ENCODE data around the gene RABEP2.
"Not testable (repeated sequence)": the region's sequence is repeated elsewhere in the genome, so short reads cannot be mapped to it uniquely, and the experiment has no call there.

Gene RABEP2

GRCh38 chr16:28924762-28925385 is at the start of gene RABEP2:
Gene RABEP2 (minus strand): TSS chr16:28925238. CDS start chr16:28925163, 75 bp downstream.
- peak; percentile 95 for DNase-seq

DNA sequence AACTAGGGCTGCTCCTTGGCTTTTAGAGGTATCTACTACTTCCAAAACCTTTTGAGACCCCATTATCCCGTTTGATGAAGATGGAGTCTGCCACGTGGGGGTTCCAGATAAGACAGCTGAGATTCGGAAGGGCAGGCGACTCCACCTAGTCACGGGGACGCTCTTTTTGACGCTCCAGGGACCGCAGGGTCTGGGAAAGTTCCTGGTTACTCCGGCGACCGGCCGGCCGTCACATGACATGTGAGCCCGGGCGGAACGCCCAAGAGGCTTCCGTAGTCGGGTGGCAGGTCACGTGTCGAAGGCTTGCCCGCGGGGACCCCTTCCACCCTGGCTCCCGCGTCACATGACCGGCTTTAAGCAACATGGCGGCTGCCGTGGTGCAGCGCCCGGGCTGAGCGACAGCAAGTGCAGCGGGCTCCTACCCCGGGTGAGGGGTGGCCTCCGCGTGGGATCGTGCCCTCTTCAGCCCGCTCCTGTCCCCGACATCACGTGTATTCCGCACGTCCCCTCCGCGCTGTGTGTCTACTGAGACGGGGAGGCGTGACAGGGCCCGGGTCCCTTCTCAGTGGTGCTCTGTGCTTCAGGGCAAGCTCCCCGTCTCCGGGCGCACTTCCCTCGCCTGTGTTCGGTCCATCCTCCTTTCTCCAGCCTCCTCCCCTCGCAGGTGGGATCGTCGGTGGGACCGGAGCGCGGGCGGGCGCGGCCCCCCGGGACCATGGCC is 49.6 kb upstream of the RABEP2 start, which contains the start of gene SPNS1:
Gene SPNS1 (plus strand): TSS at position 342 of the 721 bp plus-strand sequence. CDS start 374 bp downstream, at position 716.
- peak; percentile 92 for DNase-seq

- peak; percentile 21 for DNase-seq
These were observed 49.0 kb upstream of the RABEP2 start for GRCh38 chr16:28974007-28974436.

GRCh38 chr16:28969696-28970095 is 44.7 kb upstream of the RABEP2 start:
- not testable (repeated sequence) for DNase-seq

- DNase-seq: no peak
These were observed 42.1 kb upstream of the RABEP2 start for GRCh38 chr16:28967156-28967555.

DNA sequence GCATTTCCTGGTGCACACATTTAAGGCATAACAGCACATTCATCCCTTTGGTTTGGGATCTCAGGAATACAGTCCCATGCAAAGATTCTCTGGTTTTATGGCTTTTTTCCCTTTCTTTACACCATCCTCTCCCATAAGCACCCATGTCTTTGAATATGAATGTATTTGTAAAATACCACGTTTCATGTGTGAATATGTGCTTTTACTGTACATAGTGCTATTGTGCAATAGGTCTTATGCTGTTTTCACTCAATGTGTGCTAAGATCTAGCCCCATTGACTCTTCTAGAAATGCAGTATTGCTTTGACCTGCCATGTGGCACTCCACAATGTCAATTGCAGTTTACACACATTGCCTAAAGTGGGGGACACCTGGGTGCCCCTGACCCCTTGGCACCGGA is 39.5 kb upstream of the RABEP2 start:
- DNase-seq: no peak

DNA sequence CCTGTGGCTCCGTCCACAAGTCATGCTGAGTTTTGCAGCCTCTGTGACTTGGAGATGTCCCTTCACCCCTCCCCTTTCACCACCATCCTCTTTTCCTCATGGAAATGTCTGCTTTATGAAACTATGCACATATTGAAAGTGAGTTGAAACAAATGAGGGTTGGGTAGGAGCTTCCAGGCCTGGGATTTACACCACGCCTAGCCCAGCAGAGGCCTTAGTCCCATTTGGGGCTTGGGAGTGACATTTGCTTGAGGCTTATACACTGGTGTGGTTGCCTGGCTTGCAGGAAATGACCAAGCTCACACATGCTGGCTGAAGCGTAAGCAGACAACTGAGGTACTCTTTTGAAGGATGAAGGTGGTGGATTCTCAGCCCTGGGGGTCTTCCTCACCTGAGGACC is 39.0 kb upstream of the RABEP2 start:
- DNase-seq: no peak

GRCh38 chr16:28958836-28959235 is 33.8 kb upstream of the RABEP2 start:
- DNase-seq: no peak

- no peak for DNase-seq
These were observed 33.2 kb upstream of the RABEP2 start for GRCh38 chr16:28958216-28958615.

DNA sequence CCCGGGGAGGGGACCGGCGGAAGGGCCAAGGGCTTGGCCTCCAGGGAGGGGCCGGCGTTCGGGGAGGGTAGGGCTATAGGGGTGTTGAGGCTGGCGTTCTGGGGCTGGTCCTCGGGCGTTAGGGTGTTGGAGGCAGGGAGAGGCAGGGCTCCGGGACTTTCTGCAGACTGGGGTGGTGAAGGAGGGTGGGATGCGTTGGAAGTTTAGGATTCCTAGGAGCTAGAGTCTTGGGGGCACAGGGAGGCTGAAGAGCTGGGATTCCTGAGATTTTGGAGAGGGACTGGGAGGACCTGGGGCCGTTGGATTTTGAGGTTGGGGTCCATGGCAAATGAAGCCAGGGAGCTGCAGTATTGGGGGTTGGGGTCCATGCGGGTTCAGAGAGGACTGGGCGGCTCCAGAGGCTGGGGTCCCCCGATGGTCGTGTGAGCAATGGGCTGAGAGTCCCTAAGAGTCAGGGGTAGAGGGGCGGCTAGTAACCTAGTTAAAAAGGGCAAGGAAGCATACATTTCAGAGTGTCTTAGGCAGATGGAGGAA is 26.4 kb upstream of the RABEP2 start:
- no peak for DNase-seq

- DNase-seq: peak; percentile 100
These were observed 25.8 kb upstream of the RABEP2 start, which contains the start of gene NFATC2IP for GRCh38 chr16:28950648-28951409. Gene NFATC2IP (plus strand): TSS chr16:28950937. CDS start chr16:28951012, 75 bp downstream.

GRCh38 chr16:28946681-28947080 is 21.6 kb upstream of the RABEP2 start:
- DNase-seq: no peak

GRCh38 chr16:28943281-28943680 is 18.2 kb upstream of the RABEP2 start:
- no peak for DNase-seq

DNA sequence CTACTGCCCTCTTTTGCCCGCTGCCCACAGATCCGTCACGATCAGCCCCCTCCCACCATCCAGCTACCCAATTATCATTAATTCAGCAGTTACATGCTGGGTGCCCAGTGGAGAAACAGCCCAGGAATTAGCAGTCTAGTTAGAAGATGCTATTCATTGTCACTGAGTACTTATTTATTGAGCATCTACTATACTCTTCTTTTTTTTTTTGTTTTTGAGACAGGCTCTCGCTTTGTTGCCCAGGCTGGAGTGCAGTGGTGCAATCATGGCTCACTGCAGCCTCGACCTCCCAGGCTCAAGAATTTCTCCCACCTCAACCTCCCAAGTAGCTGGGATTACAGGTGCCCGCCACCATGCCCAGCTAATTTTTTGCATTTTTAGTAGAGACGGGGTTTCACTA is 14.8 kb upstream of the RABEP2 start:
- not testable (repeated sequence) for DNase-seq

DNA sequence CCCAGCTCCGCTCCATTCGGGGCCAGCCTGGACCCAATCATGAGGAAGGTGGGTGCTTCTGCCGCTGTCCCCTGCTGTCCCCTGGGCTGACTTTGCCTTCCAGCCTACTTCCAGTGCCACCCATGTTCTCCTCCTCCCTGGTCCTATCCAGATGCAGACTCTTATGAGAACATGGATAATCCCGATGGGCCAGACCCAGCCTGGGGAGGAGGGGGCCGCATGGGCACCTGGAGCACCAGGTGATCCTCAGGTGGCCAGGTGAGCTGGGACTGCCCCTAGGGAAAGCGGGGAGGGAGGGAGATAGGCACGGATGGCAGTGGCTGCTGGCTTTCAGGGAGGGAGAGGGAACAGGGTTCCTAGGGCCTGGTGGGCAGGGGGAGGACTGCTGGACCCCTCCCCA is 13.7 kb upstream of the RABEP2 start:
- no peak for DNase-seq

GRCh38 chr16:28937222-28937876 is 12.3 kb upstream of the RABEP2 start:
- no peak for DNase-seq

DNA sequence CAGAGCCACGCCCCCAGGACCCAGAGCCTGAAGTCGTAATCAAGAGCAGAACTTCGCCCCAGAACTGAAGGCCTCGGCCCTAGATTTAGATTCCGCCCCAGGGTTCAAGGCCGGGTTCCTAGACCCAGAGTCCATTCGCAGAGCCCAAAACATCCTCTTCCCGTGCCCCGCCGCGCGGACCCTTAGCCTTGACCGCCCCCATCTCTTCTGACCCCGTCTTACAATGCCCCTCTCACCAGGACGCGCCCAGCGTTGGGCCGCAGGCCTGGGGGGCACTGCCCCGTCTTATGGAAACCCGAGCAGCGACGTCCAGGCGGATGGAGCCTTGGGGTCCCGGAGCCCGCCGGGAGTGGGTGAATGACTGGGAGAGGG is 11.7 kb upstream of the RABEP2 start:
- no peak for DNase-seq

DNA sequence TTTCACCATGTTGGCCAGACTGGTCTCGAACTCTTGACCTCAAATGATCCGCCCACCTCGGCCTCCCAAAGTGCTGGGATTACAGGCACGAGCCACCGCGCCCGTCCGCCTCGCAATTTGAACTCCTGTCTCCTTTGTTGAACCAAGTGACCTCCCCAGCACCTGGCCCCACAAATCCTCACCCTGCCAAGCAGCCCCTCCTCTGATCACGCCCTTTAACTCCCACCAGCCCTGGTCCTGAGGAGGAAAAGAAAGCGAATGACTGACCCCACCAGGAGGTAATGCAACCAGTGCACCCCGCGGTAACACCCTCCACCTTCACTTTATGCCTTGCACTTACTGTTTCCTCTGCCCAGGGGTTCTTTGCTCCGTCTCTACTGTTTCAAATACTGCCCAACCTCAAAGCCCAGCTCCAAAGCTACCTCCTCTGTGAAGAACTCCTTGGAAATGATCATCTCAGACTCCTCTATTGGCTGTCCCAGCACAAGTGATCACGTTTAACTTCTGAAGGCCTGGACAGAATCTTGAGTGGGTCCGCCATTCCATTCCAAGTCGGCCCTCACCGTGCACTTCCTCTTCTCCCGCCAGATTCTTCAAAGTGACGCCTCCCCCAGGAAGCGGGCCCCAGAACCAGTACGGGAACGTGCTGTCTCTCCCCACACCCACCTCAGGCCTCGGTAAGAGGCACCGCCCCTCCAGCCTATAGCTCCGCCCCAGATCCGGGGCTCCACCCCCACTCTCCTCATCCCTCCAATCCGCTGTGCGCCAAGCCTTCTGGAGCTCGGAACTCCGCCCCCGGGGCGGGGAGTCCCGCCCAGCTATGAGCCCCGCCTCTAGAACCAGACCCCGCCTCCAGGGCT is 11.1 kb upstream of the RABEP2 start:
- DNase-seq: peak; percentile 88

GRCh38 chr16:28935346-28935745 is 10.3 kb upstream of the RABEP2 start:
- no peak for DNase-seq

DNA sequence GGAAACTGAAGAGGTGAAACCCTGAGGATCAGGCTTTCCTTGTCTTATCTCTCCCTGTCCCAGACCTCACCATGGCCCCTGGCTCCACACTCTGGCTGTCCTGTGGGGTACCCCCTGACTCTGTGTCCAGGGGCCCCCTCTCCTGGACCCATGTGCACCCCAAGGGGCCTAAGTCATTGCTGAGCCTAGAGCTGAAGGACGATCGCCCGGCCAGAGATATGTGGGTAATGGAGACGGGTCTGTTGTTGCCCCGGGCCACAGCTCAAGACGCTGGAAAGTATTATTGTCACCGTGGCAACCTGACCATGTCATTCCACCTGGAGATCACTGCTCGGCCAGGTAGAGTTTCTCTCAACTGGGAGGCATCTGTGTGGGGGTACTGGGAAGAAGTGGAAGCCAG is 8.1 kb upstream of the RABEP2 start:
- DNase-seq: no peak

GRCh38 chr16:28932339-28933141 is 7.5 kb upstream of the RABEP2 start:
- no peak for DNase-seq
